ENCODE results near the gene SIL1. TPM values are rescaled to one million over a fixed set of nuclear protein-coding genes. Genes with fewer than 3 reads are reported as not detected.

The SIL1 gene
- total and polyA plus RNA-seq, 2 of the 13 experiments (the other 11 are each of a cell fraction or from before 2014, with no cell fraction given): 26.0 to 30.0 TPM

DNA sequence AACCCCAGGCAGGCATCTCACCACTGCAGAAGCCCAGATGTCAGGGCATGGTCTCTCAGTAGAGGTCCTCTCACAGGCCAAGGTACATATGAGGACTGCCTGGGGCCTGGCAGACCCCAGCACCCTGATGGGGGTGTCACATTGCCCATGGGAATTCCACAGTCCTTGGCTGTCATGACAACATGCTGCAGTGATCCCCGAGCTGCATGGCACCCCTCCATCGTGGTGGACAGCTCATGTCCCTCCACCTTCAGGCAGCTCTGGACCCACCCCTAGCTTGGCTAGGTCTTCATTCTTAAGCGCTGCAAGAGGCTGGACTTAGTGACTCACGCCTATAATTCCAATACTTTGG, 249.0 kb downstream of the SIL1 start:
- no peak overlapping the region for H2AFZ ChIP-seq (ENCODE audit: low read length)
- H3K9me3 ChIP-seq (ENCODE audit: low read length): no peaks in the 10 kb centered on the region
- peaks cover 14% of the 10 kb centered on the region for H3K4me1 ChIP-seq (ENCODE audit: insufficient read depth, low read length)
- TF ChIP-seq RBM22 (optimal IDR thresholded peaks at IDR 0.05; ENCODE audit: low read length): peak; percentile 29
- no peak for TF ChIP-seq ZNF780A (CRISPR knock-in tag; IDR thresholded peaks at IDR 0.05)
- WGBS (ENCODE audit: low lambda C conversion rate): 100% methylated on average over 2 of the region's 4 CpGs
- POLR2A ChIA-PET: no interaction called here
- CTCF ChIA-PET (ENCODE audit: low intra/inter-chr PET ratio, low total read pairs): no interaction called here
- FAIRE-seq (no peak), DNase-seq (ENCODE audit: low spot score) (no peak), ATAC-seq (no peak)
- in situ Hi-C loops (cut with HindIII; ENCODE audit: extremely low pct_ligation_motif_present, low pct_unique_long_range_greater_than_20kb): no loop called here
- no peaks in the 10 kb centered on the region for H4K20me1 ChIP-seq (ENCODE audit: insufficient read depth, low read length)
- H3K27me3 ChIP-seq (ENCODE audit: control insufficient read depth in 1 of 2, insufficient read depth in 2 of 2, low read length in 2 of 2): no peaks in the 10 kb centered on the region
- H3K36me3 ChIP-seq (replicated peaks in 1 of 2; ENCODE audit: control insufficient read depth in 1 of 2, insufficient read depth in 2 of 2, low read length in 2 of 2): peaks cover 0 to 2% of the 10 kb centered on the region in 2 experiments; a peak in 2 of 5 replicates
- intact Hi-C loops (cut with micrococcal nuclease; ENCODE audit: unreplicated experiment): no loop called here
- H3K79me2 ChIP-seq (ENCODE audit: insufficient read depth, low read length): no peaks in the 10 kb centered on the region
- no TSS peak for BruUV-seq (replicated peaks)
- H3K9ac ChIP-seq (ENCODE audit: insufficient read depth, low read depth, low read length): no peak overlapping the region
- H3K27ac ChIP-seq (ENCODE audit: extremely low read length, insufficient read depth, low read length): no peak overlapping the region
- no peak overlapping the region for H3K4me3 ChIP-seq (replicated peaks in 1 of 3; ENCODE audit: insufficient read depth in 1 of 3, low read depth in 2 of 3, low read length in 3 of 3)
- H3K4me2 ChIP-seq (ENCODE audit: low read depth, low read length): no peak overlapping the region

GRCh38 chr5:138948471-138949222, 249.5 kb downstream of the SIL1 start:
- Histone ChIP-seq H3K4me1 (ENCODE audit: insufficient read depth, low read length) (peaks cover 9% of the 10 kb centered on the region), H3K27ac (ENCODE audit: extremely low read length, insufficient read depth, low read length) (no peak overlapping the region), H3K36me3 (replicated peaks in 1 of 2; ENCODE audit: control insufficient read depth in 1 of 2, insufficient read depth in 2 of 2, low read length in 2 of 2) (peaks cover 0 to 2% of the 10 kb centered on the region in 2 experiments; a peak in 2 of 5 replicates), H3K9me3 (ENCODE audit: low read length) (no peaks in the 10 kb centered on the region), H2AFZ (ENCODE audit: low read length) (no peak overlapping the region), H3K4me3 (replicated peaks in 1 of 3; ENCODE audit: insufficient read depth in 1 of 3, low read depth in 2 of 3, low read length in 3 of 3) (no peak overlapping the region), H3K79me2 (ENCODE audit: insufficient read depth, low read length) (no peaks in the 10 kb centered on the region), H3K27me3 (ENCODE audit: control insufficient read depth in 1 of 2, insufficient read depth in 2 of 2, low read length in 2 of 2) (no peaks in the 10 kb centered on the region), H3K4me2 (ENCODE audit: low read depth, low read length) (no peak overlapping the region), H3K9ac (ENCODE audit: insufficient read depth, low read depth, low read length) (no peak overlapping the region), H4K20me1 (ENCODE audit: insufficient read depth, low read length) (no peaks in the 10 kb centered on the region)
- intact Hi-C loops (cut with micrococcal nuclease; ENCODE audit: unreplicated experiment) (no loop called here), in situ Hi-C loops (cut with HindIII; ENCODE audit: extremely low pct_ligation_motif_present, low pct_unique_long_range_greater_than_20kb) (no loop called here)
- WGBS (ENCODE audit: low lambda C conversion rate): 96% methylated on average over 22 of the region's 23 CpGs
- CTCF ChIA-PET (ENCODE audit: low intra/inter-chr PET ratio, low total read pairs): no interaction called here
- BruUV-seq (replicated peaks): no TSS peak
- POLR2A ChIA-PET: no interaction called here
- no peak for FAIRE-seq
- DNase-seq (ENCODE audit: low spot score): no peak
- ATAC-seq: no peak
- TF ChIP-seq, protein P1, sequence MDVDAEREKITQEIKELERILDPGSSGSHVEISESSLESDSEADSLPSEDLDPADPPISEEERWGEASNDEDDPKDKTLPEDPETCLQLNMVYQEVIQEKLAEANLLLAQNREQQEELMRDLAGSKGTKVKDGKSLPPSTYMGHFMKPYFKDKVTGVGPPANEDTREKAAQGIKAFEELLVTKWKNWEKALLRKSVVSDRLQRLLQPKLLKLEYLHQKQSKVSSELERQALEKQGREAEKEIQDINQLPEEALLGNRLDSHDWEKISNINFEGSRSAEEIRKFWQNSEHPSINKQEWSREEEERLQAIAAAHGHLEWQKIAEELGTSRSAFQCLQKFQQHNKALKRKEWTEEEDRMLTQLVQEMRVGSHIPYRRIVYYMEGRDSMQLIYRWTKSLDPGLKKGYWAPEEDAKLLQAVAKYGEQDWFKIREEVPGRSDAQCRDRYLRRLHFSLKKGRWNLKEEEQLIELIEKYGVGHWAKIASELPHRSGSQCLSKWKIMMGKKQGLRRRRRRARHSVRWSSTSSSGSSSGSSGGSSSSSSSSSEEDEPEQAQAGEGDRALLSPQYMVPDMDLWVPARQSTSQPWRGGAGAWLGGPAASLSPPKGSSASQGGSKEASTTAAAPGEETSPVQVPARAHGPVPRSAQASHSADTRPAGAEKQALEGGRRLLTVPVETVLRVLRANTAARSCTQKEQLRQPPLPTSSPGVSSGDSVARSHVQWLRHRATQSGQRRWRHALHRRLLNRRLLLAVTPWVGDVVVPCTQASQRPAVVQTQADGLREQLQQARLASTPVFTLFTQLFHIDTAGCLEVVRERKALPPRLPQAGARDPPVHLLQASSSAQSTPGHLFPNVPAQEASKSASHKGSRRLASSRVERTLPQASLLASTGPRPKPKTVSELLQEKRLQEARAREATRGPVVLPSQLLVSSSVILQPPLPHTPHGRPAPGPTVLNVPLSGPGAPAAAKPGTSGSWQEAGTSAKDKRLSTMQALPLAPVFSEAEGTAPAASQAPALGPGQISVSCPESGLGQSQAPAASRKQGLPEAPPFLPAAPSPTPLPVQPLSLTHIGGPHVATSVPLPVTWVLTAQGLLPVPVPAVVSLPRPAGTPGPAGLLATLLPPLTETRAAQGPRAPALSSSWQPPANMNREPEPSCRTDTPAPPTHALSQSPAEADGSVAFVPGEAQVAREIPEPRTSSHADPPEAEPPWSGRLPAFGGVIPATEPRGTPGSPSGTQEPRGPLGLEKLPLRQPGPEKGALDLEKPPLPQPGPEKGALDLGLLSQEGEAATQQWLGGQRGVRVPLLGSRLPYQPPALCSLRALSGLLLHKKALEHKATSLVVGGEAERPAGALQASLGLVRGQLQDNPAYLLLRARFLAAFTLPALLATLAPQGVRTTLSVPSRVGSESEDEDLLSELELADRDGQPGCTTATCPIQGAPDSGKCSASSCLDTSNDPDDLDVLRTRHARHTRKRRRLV (CRISPR knock-in tag; IDR thresholded peaks at IDR 0.05): no peak
- TF ChIP-seq, protein P2, sequence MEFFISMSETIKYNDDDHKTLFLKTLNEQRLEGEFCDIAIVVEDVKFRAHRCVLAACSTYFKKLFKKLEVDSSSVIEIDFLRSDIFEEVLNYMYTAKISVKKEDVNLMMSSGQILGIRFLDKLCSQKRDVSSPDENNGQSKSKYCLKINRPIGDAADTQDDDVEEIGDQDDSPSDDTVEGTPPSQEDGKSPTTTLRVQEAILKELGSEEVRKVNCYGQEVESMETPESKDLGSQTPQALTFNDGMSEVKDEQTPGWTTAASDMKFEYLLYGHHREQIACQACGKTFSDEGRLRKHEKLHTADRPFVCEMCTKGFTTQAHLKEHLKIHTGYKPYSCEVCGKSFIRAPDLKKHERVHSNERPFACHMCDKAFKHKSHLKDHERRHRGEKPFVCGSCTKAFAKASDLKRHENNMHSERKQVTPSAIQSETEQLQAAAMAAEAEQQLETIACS (CRISPR knock-in tag; IDR thresholded peaks at IDR 0.05): no peak
- TF ChIP-seq ZNF792 (CRISPR knock-in tag; IDR thresholded peaks at IDR 0.05) (no peak), PCBP2 (optimal IDR thresholded peaks at IDR 0.05; ENCODE audit: low read depth, low read length, poor library complexity, severe bottlenecking) (no peak)
- TF ChIP-seq, protein P3, sequence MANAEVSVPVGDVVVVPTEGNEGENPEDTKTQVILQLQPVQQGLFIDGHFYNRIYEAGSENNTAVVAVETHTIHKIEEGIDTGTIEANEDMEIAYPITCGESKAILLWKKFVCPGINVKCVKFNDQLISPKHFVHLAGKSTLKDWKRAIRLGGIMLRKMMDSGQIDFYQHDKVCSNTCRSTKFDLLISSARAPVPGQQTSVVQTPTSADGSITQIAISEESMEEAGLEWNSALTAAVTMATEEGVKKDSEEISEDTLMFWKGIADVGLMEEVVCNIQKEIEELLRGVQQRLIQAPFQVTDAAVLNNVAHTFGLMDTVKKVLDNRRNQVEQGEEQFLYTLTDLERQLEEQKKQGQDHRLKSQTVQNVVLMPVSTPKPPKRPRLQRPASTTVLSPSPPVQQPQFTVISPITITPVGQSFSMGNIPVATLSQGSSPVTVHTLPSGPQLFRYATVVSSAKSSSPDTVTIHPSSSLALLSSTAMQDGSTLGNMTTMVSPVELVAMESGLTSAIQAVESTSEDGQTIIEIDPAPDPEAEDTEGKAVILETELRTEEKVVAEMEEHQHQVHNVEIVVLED (CRISPR knock-in tag; IDR thresholded peaks at IDR 0.05; ENCODE audit: borderline replicate concordance): no peak
